Activated CD4-positive, alpha-beta T cell treated with anti-CD3 and anti-CD28 coated beads, Interleukin-2, Interleukin-6, amounts not matched to agents 100 ng/mL and 50 ng/mL, durations not matched to agents 16 hours and 8 hours (primary cell): Measurements from ENCODE around the gene RRN3.
A peak's percentile ranks its signal among the peaks of the same experiment; 100 is the strongest.
"Not testable (repeated sequence)": the region's sequence is repeated elsewhere in the genome, so short reads cannot be mapped to it uniquely, and the experiment has no call there.

Source experiments
- DNase-seq: peaks from one replicate; pipeline ENCODE4 v3.0.0-alpha.2; 2020

The RRN3 gene

GRCh38 chr16:15025234-15025951 lies 68.7 kb downstream of the RRN3 start:
- DNase-seq: not testable (repeated sequence)

- not testable (repeated sequence) for DNase-seq
Observed at GRCh38 chr16:15024858-15025199, 69.2 kb downstream of the RRN3 start.

- DNase-seq: not testable (repeated sequence)
Observed at GRCh38 chr16:15023381-15024077, 70.5 kb downstream of the RRN3 start.

GRCh38 chr16:15022194-15022593 lies 71.9 kb downstream of the RRN3 start:
- DNase-seq: peak; percentile 59

- not testable (repeated sequence) for DNase-seq
Observed at GRCh38 chr16:15021429-15021828, 72.6 kb downstream of the RRN3 start.

- DNase-seq: not testable (repeated sequence)
Observed at GRCh38 chr16:15016951-15017580, 77.0 kb downstream of the RRN3 start.

- not testable (repeated sequence) for DNase-seq
Observed at GRCh38 chr16:15016354-15016753, 77.7 kb downstream of the RRN3 start.

- DNase-seq: not testable (repeated sequence)
Observed at GRCh38 chr16:15015671-15016070, 78.4 kb downstream of the RRN3 start.

- not testable (repeated sequence) for DNase-seq
Observed at GRCh38 chr16:15012941-15013340, 81.1 kb downstream of the RRN3 start.
